ENCODE measurements around the gene ZNF432. TPM values are rescaled to one million over a fixed set of nuclear protein-coding genes. Genes with fewer than 3 reads are reported as not detected.
A peak's percentile ranks its signal among the peaks of the same experiment; 100 is the strongest.
"Not testable (repeated sequence)": the region's sequence is repeated elsewhere in the genome, so short reads cannot be mapped to it uniquely, and the experiment has no call there.

The ZNF432 gene
- polyA plus RNA-seq, 1 donor: 13.9 TPM

DNA sequence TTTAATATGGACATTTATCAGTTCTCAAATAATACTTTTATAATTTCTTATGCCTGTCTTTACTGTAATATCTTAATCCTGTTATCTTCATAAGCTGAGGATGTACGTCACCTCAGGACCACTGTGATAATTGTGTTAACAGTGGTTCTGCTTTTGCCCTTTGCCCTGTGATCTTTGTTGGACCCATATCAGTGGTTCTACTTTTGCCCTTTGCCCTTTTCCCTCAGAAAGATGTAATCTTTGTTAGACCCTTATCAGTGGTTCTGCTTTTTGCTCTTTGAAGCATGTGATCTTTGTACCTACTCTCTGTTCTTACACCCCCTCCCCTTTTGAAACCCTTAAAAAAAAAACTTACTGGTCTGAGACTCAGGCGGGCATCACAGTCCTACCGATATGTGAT, 7.8 kb upstream of the ZNF432 start:
- not testable (repeated sequence) for H3K27me3 ChIP-seq (ENCODE audit: control insufficient read depth, insufficient read depth, low read length); H3K27ac ChIP-seq (ENCODE audit: low read length); H3K36me3 ChIP-seq (ENCODE audit: control insufficient read depth, insufficient read depth, low read length); DNase-seq; H3K4me3 ChIP-seq (ENCODE audit: low read length); H3K4me1 ChIP-seq (ENCODE audit: control insufficient read depth, insufficient read depth, low read length)
- H3K9me3 ChIP-seq (ENCODE audit: control insufficient read depth, low read depth, low read length): peaks cover 21% of the 10 kb centered on the region
- WGBS (ENCODE audit: insufficient coverage, low lambda C conversion rate): no CpG with 5 or more reads among the region's 3 CpGs

DNA sequence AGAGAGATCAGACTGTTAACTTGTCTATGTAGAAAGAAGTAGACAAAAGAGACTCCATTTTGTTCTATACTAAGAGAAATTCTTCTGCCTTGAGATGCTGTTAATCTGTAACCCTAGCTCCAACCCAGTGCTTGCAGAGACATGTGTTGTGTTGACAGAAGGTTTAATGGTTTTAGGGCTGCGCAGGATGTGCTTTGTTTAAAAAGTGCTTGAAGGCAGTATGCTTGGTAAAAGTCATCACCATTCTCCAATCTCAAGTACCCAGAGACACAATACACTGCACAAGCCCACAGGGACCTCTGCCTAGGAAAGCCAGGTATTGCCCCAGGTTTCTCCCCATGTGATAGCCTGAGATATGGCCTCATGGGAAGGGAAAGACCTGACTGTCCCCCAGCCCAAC, 3.1 kb upstream of the ZNF432 start:
- DNase-seq; H3K36me3 ChIP-seq (ENCODE audit: control insufficient read depth, insufficient read depth, low read length); H3K4me3 ChIP-seq (ENCODE audit: low read length); H3K4me1 ChIP-seq (ENCODE audit: control insufficient read depth, insufficient read depth, low read length); H3K27me3 ChIP-seq (ENCODE audit: control insufficient read depth, insufficient read depth, low read length); H3K27ac ChIP-seq (ENCODE audit: low read length): not testable (repeated sequence)
- no CpG with 5 or more reads among the region's 1 CpG for WGBS (ENCODE audit: insufficient coverage, low lambda C conversion rate)
- peaks cover 19% of the 10 kb centered on the region for H3K9me3 ChIP-seq (ENCODE audit: control insufficient read depth, low read depth, low read length)

DNA sequence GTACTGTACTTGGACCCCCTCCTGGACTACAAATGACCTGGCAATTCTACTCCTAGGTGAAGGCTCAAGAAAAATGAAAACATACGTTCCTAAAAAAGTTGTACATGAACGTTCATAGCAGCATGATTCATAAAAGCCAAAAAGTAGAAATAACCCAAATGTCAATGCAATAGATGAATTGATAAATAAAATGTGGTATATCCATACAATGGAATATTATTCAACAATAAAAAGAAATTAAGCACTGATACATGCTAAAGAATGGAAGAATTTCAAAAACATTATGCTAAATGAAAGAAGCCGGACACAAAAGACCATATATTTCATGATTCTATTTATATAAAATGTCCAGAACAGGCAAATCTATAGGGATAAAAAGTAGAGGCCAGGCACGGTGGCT, 9.5 kb downstream of the ZNF432 start:
- 100% methylated on average over 3 of the region's 4 CpGs for WGBS (ENCODE audit: insufficient coverage, low lambda C conversion rate)
- Histone ChIP-seq H3K4me1 (ENCODE audit: control insufficient read depth, insufficient read depth, low read length) (no peaks in the 10 kb centered on the region), H3K27me3 (ENCODE audit: control insufficient read depth, insufficient read depth, low read length) (no peaks in the 10 kb centered on the region), H3K27ac (ENCODE audit: low read length) (no peak overlapping the region), H3K4me3 (ENCODE audit: low read length) (no peak overlapping the region), H3K36me3 (ENCODE audit: control insufficient read depth, insufficient read depth, low read length) (peaks cover 74% of the 10 kb centered on the region), H3K9me3 (ENCODE audit: control insufficient read depth, low read depth, low read length) (peaks cover 46% of the 10 kb centered on the region)
- no peak for DNase-seq

DNA sequence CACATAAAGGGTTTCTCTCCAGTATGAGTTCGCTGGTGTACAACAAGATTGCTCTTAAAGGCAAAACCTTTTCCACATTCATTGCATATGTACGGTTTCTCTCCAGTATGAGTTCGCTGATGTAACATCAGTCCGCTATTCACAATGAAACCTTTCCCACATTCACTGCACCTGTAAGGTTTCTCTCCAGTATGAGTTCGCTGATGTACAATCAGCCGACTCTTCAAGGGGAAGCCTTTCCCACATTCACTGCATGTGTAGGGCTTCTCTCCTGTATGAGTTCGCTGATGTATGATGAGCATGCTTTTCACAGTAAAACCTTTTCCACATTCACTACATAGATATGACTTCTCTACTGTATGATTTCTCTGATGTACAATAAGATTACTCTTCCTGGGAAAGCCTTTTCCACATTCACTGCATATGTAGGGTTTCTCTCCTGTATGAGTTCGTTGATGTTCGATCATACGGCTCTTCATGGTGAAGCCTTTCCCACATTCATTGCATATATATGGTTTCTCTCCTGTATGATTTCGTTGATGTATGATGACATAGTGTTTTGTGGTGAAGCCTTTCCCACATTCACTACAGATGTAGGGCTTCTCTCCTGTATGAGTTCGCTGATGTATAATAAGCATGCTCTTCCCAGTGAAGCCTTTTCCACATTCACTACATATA, 14.4 kb downstream of the ZNF432 start:
- peaks cover 50% of the 10 kb centered on the region for H3K36me3 ChIP-seq (ENCODE audit: control insufficient read depth, insufficient read depth, low read length)
- no peak overlapping the region for H3K4me3 ChIP-seq (ENCODE audit: low read length)
- H3K9me3 ChIP-seq (ENCODE audit: control insufficient read depth, low read depth, low read length): peaks cover 49% of the 10 kb centered on the region

DNA sequence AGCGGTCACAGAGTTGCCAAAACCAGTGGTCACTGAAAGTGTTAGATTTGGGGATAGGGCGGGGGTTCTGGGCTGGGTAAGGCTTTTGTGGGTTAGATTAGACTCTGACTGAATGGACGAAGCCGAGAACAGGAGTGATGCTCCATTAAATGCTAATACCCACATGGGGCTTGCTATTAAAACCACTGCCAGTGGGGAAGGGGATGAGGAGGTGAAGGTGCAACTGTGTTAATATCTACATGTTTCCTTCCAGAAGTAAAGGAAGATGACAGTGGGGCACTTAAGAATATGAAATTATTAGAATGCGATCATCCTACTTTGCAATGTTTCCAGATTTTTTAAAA, 19.9 kb downstream of the ZNF432 start:
- DNase-seq: no peak
- H3K4me1 ChIP-seq (ENCODE audit: control insufficient read depth, insufficient read depth, low read length): no peaks in the 10 kb centered on the region
- H3K9me3 ChIP-seq (ENCODE audit: control insufficient read depth, low read depth, low read length): peaks cover 25% of the 10 kb centered on the region
- no peaks in the 10 kb centered on the region for H3K27me3 ChIP-seq (ENCODE audit: control insufficient read depth, insufficient read depth, low read length)
- no CpG with 5 or more reads among the region's 5 CpGs for WGBS (ENCODE audit: insufficient coverage, low lambda C conversion rate)
- H3K27ac ChIP-seq (ENCODE audit: low read length): peak overlapping the region; percentile 97
- H3K4me3 ChIP-seq (ENCODE audit: low read length): peak overlapping the region; percentile 91
- peaks cover 24% of the 10 kb centered on the region for H3K36me3 ChIP-seq (ENCODE audit: control insufficient read depth, insufficient read depth, low read length)

More for the DNA sequence above, 14.4 kb downstream of the ZNF432 start:
- Histone ChIP-seq H3K4me1 (ENCODE audit: control insufficient read depth, insufficient read depth, low read length) (no peaks in the 10 kb centered on the region), H3K27me3 (ENCODE audit: control insufficient read depth, insufficient read depth, low read length) (no peaks in the 10 kb centered on the region), H3K27ac (ENCODE audit: low read length) (no peak overlapping the region)
- 94% methylated on average over 5 of the region's 12 CpGs for WGBS (ENCODE audit: insufficient coverage, low lambda C conversion rate)
- DNase-seq: no peak

DNA sequence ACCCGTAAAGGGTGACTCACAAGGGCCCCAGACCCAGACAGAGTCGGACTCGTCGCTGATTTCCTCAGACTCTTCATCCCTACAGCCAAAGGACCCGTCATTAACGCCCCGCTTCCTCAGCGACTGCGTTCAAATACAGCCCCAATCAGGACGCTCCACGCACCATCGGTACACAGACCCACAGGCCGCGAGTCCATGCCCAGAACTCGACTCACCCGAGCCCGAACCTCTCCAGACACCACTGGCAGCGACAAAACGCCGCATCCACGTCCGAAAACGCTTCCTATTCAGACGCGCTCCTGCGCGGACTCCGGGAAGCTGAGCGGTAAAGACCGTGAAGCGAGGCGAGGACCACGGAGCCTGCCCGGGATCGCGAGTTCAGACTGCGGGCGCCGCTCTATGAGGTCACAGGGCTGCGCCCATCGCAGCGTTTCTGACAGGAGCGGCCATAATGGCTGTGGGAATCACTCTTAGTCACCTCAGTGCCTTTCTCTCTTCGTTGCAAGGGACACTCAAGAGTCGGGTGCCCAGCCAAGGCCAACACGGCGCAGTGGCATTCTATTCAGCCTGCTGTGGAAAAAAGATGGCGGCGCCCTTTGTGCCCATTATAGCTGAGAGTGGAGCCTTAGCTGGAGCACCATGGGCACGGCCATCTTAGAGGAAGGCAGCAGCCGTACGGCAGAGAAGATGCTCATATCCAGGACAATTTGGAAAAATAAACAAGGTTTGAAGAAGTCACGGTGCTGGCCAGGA, 20.4 kb downstream of the ZNF432 start, which contains the start of gene ZNF614:
TSS of gene ZNF614 (minus strand) at position 353 of the 753 bp plus-strand sequence. CDS start 2,634 bp downstream, outside the sequence.
- peaks cover 24% of the 10 kb centered on the region for H3K9me3 ChIP-seq (ENCODE audit: control insufficient read depth, low read depth, low read length)
- H3K27me3 ChIP-seq (ENCODE audit: control insufficient read depth, insufficient read depth, low read length): no peaks in the 10 kb centered on the region
- DNase-seq: peak; percentile 81 to 96
- peak within 1 kb of the TSS; percentile 91 for H3K4me3 ChIP-seq (ENCODE audit: low read length)
- peak within 1 kb of the TSS; percentile 97 for H3K27ac ChIP-seq (ENCODE audit: low read length)
- no peaks in the 10 kb centered on the region for H3K4me1 ChIP-seq (ENCODE audit: control insufficient read depth, insufficient read depth, low read length)
- H3K36me3 ChIP-seq (ENCODE audit: control insufficient read depth, insufficient read depth, low read length): peaks cover 28% of the 10 kb centered on the region
- WGBS (ENCODE audit: insufficient coverage, low lambda C conversion rate): no CpG with 5 or more reads among the region's 53 CpGs

DNA sequence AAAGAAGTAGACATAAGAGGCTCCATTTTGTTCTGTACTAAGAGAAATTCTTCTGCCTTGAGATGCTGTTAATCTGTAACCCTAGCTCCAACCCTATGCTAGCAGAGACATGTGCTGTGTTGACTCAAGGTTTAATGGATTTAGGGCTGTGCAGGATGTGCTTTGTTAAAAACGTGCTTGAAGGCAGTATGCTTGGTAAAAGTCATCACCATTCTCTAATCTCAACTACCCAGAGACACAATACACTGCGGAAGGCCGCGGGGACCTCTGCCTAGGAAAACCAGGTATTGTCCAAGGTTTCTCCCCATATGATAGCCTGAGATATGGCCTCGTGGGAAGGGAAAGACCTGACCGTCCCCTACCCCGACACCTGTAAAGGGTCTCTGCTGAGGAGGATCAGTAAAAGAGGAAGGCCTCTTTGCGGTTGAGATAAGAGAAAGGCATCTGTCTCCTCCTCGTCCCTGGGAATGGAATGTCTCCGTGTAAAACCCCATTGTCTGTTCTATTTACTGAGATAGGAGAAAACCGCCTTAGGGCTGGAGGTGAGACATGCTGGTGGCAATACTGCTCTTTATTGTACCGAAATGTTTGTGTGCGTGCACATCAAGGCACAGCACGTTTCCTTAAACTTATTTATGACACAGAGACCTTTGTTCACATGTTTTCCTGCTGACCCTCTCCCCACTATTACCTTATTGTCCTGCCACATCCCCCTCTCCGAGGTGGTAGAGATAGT, 22.2 kb downstream of the ZNF432 start:
- H3K4me1 ChIP-seq (ENCODE audit: control insufficient read depth, insufficient read depth, low read length); DNase-seq; H3K4me3 ChIP-seq (ENCODE audit: low read length); H3K27ac ChIP-seq (ENCODE audit: low read length); H3K27me3 ChIP-seq (ENCODE audit: control insufficient read depth, insufficient read depth, low read length): not testable (repeated sequence)
- WGBS (ENCODE audit: insufficient coverage, low lambda C conversion rate): no CpG with 5 or more reads among the region's 15 CpGs
- Histone ChIP-seq H3K9me3 (ENCODE audit: control insufficient read depth, low read depth, low read length) (peaks cover 25% of the 10 kb centered on the region), H3K36me3 (ENCODE audit: control insufficient read depth, insufficient read depth, low read length) (peaks cover 38% of the 10 kb centered on the region)

DNA sequence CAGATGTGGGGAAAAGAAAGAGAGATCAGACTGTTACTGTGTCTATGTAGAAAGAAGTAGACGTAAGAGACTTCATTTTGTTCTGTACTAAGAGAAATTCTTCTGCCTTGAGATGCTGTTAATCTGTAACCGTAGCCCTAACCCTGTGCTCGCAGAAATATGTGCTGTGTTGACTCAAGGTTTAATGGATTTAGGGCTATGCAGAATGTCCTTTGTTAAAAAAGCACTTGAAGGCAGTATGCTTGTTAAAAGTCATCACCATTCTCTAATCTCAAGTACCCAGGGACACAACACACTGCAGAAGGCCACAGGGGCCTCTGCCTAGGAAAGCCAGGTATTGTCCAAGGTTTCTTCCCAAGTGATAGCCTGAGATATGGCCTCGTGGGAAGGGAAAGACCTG, 24.2 kb downstream of the ZNF432 start:
- peaks cover 29% of the 10 kb centered on the region for H3K9me3 ChIP-seq (ENCODE audit: control insufficient read depth, low read depth, low read length)
- not testable (repeated sequence) for DNase-seq; H3K27me3 ChIP-seq (ENCODE audit: control insufficient read depth, insufficient read depth, low read length); H3K27ac ChIP-seq (ENCODE audit: low read length); H3K4me3 ChIP-seq (ENCODE audit: low read length); H3K4me1 ChIP-seq (ENCODE audit: control insufficient read depth, insufficient read depth, low read length)
- peaks cover 56% of the 10 kb centered on the region for H3K36me3 ChIP-seq (ENCODE audit: control insufficient read depth, insufficient read depth, low read length)
- WGBS (ENCODE audit: insufficient coverage, low lambda C conversion rate): 80% methylated on average over 2 of the region's 4 CpGs

DNA sequence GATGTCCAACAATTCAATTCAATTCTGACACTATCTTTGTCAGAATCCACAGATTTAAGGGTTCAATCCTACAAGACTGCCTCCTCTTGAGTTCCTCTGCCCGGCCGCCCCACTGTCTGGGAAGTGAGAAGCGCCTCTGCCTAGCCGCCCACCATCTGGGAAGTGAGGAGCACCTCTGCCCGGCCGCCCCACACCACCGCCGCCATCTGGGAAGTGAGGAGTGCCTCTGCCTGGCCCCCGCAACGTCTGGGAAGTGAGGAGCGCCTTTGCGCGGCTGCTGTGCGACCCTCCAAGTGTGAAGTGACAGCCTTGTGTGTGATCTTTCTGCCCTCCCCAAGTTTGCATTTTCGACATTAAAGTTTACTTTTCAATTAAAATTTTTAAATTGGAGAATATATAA, 26.4 kb downstream of the ZNF432 start:
- Histone ChIP-seq H3K36me3 (ENCODE audit: control insufficient read depth, insufficient read depth, low read length) (peaks cover 71% of the 10 kb centered on the region), H3K27me3 (ENCODE audit: control insufficient read depth, insufficient read depth, low read length) (no peaks in the 10 kb centered on the region), H3K27ac (ENCODE audit: low read length) (no peak overlapping the region), H3K9me3 (ENCODE audit: control insufficient read depth, low read depth, low read length) (peaks cover 42% of the 10 kb centered on the region), H3K4me3 (ENCODE audit: low read length) (no peak overlapping the region), H3K4me1 (ENCODE audit: control insufficient read depth, insufficient read depth, low read length) (no peaks in the 10 kb centered on the region)
- DNase-seq: no peak
- WGBS (ENCODE audit: insufficient coverage, low lambda C conversion rate): no CpG with 5 or more reads among the region's 15 CpGs

DNA sequence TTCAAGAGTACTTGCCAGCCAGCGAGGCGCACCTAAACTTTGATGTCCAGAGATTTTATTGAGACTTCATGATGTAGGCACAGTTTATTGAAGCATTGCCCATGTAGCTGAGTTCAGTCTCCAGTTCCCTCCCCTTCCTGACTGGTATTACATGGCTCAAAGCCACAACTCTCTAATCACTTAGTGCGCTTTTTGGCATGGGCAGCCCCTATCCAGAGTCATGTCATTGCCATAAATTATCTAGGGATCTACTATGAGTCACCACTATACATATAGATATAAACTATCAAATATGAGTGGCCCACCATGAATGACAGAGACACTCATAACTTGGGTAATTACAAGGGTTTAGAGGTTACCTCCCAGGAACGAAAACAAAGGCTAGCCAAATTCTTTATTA, 28.1 kb downstream of the ZNF432 start:
- Histone ChIP-seq H3K9me3 (ENCODE audit: control insufficient read depth, low read depth, low read length) (peaks cover 44% of the 10 kb centered on the region), H3K4me1 (ENCODE audit: control insufficient read depth, insufficient read depth, low read length) (no peaks in the 10 kb centered on the region), H3K4me3 (ENCODE audit: low read length) (no peak overlapping the region), H3K27me3 (ENCODE audit: control insufficient read depth, insufficient read depth, low read length) (no peaks in the 10 kb centered on the region), H3K27ac (ENCODE audit: low read length) (no peak overlapping the region), H3K36me3 (ENCODE audit: control insufficient read depth, insufficient read depth, low read length) (peaks cover 82% of the 10 kb centered on the region)
- DNase-seq: no peak
- WGBS (ENCODE audit: insufficient coverage, low lambda C conversion rate): no CpG with 5 or more reads among the region's 4 CpGs

All from large intestine (tissue), 3 donors.